HG03108 (cell line): ENCODE results near the gene HS6ST2.
"Not testable (repeated sequence)": the region's sequence is repeated elsewhere in the genome, so short reads cannot be mapped to it uniquely, and the experiment has no call there.

Experiments used
- ATAC-seq: cut with Tn5 transposase; IDR thresholded peaks from one replicate; pipeline ENCODE4 v1.9.1; 2021; ENCODE audit warnings: moderate library complexity; ENCODE audit not compliant: unreplicated experiment

The HS6ST2 gene

DNA sequence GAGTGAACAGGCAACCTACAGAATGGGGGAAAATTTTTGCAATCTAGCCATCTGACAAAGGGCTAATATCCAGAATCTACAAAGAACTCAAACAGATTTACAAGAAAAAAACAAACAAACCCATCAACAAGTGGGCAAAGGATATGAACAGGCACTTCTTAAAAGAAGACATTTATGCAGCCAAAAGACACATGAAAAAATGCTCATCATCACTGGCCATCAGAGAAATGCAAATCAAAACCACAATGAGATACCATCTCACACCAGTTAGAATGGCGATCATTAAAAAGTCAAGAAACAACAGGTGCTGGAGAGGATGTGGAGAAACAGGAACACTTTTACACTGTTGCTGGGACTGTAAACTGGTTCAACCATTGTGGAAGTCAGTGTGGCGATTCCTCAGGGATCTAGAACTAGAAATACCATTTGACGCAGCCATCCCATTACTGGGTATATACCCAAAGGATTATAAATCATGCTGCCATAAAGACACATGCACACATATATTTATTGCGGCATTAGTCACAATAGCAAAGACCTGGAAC lies 13.3 kb downstream of the HS6ST2 start:
- ATAC-seq, result not testable (repeated sequence)

DNA sequence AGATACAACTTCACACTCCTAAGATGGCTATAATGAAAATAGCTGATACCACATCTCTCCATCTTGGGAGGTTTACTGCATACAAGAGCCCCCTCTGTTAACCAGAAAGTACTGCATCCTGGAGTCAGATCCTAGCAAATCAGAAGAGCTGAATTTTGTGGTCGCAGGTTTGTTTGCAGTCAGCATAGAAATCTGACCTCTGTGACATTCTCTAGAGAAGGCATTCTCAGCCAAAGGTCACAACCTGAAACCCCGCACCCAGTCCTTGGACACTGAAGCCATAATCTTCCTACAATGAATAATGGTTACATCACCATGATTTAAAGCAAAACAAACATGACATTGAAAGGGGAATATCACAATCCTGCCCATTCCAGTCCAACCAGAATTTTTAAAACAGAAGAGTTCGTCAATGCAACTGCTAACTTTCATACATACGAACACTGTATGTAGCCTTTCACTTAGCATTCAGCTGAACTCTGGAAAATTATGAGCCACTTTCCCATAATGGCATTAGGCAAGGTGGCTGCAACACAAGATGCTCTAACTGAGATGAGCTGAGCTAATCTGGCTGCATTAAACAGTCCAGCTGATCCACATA lies 17.6 kb downstream of the HS6ST2 start:
- ATAC-seq, result no peak

DNA sequence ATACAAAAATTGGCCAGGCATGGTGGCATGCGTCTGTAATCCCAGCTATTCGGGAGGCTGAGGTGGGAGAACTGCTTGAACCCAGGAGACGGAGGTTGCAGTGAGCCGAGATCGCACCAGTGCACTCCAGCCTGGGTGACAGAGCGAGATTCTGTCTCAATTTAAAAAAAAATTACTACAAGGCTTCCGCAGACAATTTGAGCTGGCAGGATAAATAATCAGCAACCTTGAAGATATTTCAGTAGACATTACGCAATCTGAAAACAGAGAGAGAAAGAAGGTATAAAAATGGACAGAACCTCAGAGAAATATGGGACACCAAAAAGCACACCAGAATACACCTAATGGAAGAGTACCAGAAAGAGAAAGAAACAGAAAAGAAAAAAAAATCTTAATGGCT lies 25.3 kb downstream of the HS6ST2 start:
- no peak for ATAC-seq

DNA sequence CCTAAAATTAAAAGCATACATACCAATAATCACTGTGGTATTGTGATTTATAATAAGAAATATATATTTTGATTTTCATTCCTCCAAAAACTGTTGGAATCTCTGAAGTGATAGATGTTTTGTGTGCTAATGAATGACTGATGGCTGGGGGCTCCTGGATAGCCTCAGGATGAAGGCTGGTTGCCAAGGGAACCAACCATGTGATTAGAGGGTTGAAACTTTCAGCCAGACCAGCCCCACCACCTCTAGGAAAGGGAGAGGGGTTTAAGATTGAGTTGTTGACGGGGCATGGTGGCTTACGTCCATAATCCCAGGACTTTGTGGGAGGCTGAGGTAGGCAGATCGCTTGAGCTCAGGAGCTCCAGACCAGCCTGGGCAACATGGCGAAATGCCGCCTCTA lies 34.0 kb downstream of the HS6ST2 start:
- no peak for ATAC-seq

GRCh38 chrX:132918523-132918922 lies 39.9 kb downstream of the HS6ST2 start:
- no peak for ATAC-seq

DNA sequence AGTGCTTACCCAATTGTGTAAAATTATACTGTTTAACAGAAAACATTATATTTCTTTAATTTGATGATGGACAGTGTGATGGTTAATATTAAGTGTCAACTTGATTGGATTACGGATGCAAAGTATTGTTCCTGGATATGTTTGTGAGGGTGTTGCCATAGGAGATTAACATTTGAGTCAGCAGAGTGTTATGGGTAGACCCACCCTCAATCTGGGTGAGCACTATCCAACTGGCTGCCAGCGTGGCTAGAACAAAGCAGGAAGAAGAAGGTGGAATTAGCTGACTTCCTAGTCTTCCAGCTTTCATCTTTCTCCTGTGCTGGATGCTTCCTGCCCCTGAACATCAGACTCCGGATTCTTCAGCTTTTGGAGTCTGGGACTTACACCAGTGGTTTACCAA lies 42.1 kb downstream of the HS6ST2 start:
- no peak for ATAC-seq

DNA sequence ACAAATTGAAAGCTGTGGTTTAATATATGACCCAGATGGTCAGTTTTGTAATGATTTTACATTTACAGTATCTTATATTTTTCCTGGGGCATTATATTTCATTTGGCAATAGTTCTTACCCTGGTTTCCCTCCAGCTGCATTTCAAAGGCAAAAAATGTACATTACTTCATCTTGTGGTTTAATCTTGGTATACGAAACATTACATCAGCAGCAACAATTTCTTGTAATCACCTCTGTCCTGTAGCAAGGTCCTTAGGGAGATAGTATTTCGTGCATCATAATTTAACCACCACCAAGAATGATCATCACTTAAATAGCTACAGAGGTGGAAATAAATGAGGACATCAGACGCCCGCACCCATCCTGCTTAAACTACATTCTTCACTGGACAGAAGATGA lies 48.8 kb downstream of the HS6ST2 start:
- ATAC-seq, result no peak

- no peak for ATAC-seq
These were observed 49.5 kb downstream of the HS6ST2 start for GRCh38 chrX:132908891-132909290.

- ATAC-seq, result no peak
These were observed 57.7 kb downstream of the HS6ST2 start for GRCh38 chrX:132900633-132901293.

- no peak for ATAC-seq
These were observed 70.9 kb downstream of the HS6ST2 start for GRCh38 chrX:132887569-132887968.

- no peak for ATAC-seq
These were observed 75.0 kb downstream of the HS6ST2 start for GRCh38 chrX:132883358-132883915.

- not testable (repeated sequence) for ATAC-seq
These were observed 77.7 kb downstream of the HS6ST2 start for GRCh38 chrX:132880753-132881152.

DNA sequence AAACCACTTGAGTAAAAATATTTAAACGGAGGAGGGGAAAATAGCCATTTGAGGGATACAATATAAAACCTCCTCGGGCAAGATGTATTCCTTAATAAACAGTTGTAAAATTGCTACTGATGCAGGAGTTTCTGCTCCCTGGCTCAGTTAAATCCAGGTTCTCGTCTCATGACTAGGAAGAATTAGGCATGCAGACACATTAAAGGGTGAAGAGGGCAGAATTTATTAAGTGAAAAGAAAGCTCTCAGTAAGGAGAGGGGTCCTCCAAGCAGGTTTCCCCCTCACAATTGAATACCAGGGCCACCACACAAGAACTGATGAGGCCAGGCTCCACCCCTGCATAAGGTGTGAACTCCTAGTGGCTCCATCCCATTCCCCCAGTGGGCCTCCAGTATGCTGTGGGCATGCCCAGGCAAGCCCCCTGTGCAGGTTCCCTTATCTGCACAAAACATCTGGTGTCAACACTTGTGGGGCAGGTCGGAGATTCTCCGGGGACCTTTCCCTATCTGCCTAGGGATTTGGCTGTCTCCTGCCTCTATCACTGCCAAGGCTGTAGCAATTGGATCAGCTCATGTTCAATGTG lies 80.4 kb downstream of the HS6ST2 start:
- ATAC-seq, result no peak

DNA sequence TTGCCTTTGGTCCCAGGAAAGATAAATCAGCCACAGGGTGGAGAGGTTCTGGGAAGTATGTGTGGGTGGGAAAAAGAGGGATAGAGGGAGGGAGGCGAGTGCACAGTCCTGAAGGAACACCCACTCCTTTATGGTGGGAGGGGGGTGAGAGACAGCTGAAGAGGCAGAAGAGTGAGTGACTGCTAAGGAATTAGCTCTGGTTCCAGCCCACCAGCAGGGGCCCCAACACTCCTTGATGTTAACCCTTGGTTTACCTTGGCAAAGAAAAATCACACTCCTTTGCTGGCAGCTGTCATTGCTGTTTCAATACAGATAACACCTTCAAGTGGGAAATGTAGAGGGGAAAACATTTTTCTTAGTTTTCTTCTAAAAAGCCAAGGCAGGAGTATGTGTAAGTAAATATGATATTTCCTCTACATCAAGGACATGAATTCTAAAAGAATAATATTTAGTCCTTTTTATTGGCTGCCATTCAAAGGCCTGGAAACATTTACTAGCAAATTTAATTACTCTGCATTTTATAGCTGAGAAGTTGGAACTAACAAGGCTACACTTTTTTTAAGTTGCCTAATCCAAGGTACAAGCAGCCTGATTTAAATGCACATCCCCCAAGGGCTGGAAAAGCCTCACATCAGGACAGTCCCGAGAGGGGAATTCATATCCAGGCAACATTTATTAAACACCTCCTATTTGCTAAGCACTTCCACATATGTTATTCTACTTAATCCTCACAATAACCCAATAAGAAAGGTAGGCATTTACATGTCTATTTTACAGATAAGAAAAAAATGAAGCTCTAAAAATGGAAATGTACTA lies 81.7 kb downstream of the HS6ST2 start:
- no peak for ATAC-seq

GRCh38 chrX:132875650-132876522 lies 82.5 kb downstream of the HS6ST2 start:
- ATAC-seq, result no peak

GRCh38 chrX:132862562-132862961 lies 95.9 kb downstream of the HS6ST2 start:
- no peak for ATAC-seq

- no peak for ATAC-seq
These were observed 97.4 kb downstream of the HS6ST2 start for GRCh38 chrX:132861076-132861475.

- ATAC-seq, result no peak
These were observed 98.2 kb downstream of the HS6ST2 start for GRCh38 chrX:132860200-132860599.

GRCh38 chrX:132858018-132858417 lies 100.4 kb downstream of the HS6ST2 start:
- no peak for ATAC-seq

DNA sequence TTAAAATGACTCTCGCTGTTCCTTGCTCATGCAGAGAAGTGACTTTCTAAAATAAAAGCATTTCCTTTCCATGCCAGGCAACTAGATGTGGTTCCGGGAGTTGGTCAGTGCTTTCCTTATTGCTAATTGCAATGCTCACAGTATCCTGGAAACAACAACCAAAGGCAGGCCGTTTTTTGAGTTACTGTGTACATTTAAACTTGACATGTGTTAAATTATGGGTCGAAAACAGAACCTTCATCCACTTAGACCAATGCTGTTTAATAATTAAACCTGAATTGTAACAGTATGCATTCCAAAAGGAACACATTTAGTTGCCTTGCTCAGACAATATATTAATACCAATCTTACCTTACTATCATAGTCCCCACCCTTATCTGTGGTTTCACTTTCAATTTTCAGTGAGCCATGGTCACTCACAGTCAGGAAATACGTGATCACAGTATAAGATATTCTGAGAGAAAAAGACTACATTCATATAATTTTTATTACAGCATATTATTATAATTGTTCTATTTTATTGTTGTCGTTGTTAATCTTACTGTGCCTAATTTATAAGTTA lies 102.6 kb downstream of the HS6ST2 start:
- ATAC-seq, result no peak
